ENCODE results near the gene NOS1. TPM values are rescaled to one million over a fixed set of nuclear protein-coding genes. Genes with fewer than 3 reads are reported as not detected.

The NOS1 gene
- polyA plus RNA-seq, 4 donors: under 0.01 to 0.79 (median 0.27) TPM; not detected in 1

DNA sequence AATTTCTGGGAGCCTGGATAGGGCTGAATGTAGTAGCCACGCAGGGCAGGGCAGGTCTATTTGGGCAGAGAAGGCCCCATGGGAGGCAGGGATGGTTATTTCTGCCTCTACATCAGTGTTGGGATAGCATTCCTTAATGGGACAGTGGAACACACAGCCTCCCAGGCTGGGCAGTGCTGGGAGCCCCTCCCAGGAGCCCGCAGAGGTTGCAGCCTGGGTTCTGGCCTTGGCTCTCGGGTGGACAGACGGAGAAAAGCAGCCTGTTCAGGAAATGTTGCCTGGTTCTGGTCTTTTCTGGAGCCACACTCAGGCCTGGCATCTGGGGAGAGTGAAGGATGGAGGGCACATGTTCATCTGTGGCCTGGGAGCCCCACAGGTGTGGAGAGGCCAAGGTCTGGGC, 479 bp upstream of the NOS1 start:
- no peaks in the 10 kb centered on the region for H3K4me1 ChIP-seq (ENCODE audit: control insufficient read depth in 3 of 3, insufficient read depth in 2 of 3, low read depth in 1 of 3, low read length in 2 of 3)
- WGBS, 3 donors: 32 to 63% (median 50%) methylated on average over 4 of the region's 4 CpGs
- peaks cover 6 to 61% (median 29%) of the 10 kb centered on the region in 3 donors for H3K27me3 ChIP-seq (ENCODE audit: control insufficient read depth in 3 of 3, insufficient read depth in 3 of 3, low read length in 3 of 3)
- DNase-seq (no peak), FAIRE-seq (no peak)
- H3K9me3 ChIP-seq (ENCODE audit: control insufficient read depth in 2 of 2, insufficient read depth in 1 of 2, low read depth in 1 of 2, low read length in 1 of 2): no peaks in the 10 kb centered on the region
- H3K27ac ChIP-seq (ENCODE audit: low read depth in 1 of 3, low read length in 2 of 3): no peak overlapping the region
- no peak overlapping the region for H3K4me3 ChIP-seq (ENCODE audit: low read depth in 1 of 3, low read length in 3 of 3)
- H3K36me3 ChIP-seq (ENCODE audit: control insufficient read depth in 3 of 3, insufficient read depth in 2 of 3, low read depth in 1 of 3, low read length in 3 of 3): no peaks in the 10 kb centered on the region

DNA sequence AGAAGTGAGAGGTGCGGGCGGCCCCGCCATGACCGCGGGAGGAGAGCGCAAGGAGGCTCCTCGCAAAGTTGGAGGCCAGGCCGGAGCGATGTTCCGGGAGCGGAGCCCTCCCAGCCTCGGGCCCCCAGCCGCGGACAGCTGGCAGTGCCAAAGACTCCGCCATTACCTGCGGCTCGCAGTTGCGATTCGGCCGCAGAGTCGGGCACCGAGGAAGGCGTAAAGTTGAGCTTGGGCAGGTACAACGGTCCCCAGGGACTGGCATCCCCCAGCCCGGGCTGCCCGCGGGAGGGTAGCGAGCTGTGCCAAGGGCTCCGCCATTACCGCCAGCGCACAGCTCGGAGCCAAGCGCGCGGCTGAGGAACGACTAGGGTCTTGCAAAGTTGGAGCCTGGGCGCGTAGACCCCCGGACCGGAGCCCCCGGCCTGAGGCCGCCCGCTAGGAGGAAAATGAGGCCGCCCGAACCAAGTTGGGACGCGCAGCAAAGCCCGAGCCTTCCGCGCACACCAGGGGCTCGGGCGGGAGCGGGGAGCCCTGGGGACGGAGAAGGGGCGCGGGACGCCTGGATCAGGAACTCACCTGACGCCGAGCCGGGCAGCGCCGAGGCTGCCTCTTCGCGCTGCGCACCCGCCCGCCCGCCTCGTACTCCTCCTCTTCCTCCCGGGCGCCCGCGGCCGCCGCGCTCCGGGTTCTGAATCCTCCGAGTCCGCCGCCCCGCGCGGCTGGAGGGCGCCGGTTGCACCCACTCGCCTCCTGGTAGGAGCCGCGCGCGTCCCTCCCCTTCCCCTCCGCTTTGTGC, 677 bp downstream of the NOS1 start:
- peaks cover 6 to 61% (median 29%) of the 10 kb centered on the region in 3 donors for H3K27me3 ChIP-seq (ENCODE audit: control insufficient read depth in 3 of 3, insufficient read depth in 3 of 3, low read length in 3 of 3)
- no peaks in the 10 kb centered on the region for H3K36me3 ChIP-seq (ENCODE audit: control insufficient read depth in 3 of 3, insufficient read depth in 2 of 3, low read depth in 1 of 3, low read length in 3 of 3)
- H3K27ac ChIP-seq (ENCODE audit: low read depth in 1 of 3, low read length in 2 of 3): no peak overlapping the region
- no peaks in the 10 kb centered on the region for H3K9me3 ChIP-seq (ENCODE audit: control insufficient read depth in 2 of 2, insufficient read depth in 1 of 2, low read depth in 1 of 2, low read length in 1 of 2)
- 2 to 14% (median 13%) methylated on average over 64 to 91 of the region's 91 CpGs for whole genome bisulfite sequencing, 3 donors
- no peak for DNase-seq
- FAIRE-seq: no peak
- no peak overlapping the region for H3K4me3 ChIP-seq (ENCODE audit: low read depth in 1 of 3, low read length in 3 of 3)
- no peaks in the 10 kb centered on the region for H3K4me1 ChIP-seq (ENCODE audit: control insufficient read depth in 3 of 3, insufficient read depth in 2 of 3, low read depth in 1 of 3, low read length in 2 of 3)

DNA sequence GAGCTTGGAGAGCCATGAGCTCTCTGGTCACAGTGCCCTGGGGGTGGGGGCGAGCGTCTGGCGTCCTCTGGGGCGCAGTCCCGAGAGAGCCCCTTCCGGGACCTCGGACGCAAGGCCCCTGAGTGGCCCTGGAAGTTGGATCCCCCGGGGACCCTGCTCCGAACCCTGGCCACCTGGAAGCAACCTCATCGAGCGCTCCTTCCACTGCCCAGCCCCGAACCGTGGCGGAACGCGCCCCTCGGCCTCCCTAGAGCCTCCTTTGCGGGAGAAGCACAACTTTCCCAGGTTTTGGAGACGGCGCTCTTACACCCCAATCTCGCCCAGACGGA, 1.2 kb downstream of the NOS1 start:
- Histone ChIP-seq H3K9me3 (ENCODE audit: control insufficient read depth in 2 of 2, insufficient read depth in 1 of 2, low read depth in 1 of 2, low read length in 1 of 2) (no peaks in the 10 kb centered on the region), H3K4me3 (ENCODE audit: low read depth in 1 of 3, low read length in 3 of 3) (no peak overlapping the region), H3K27me3 (ENCODE audit: control insufficient read depth in 3 of 3, insufficient read depth in 3 of 3, low read length in 3 of 3) (peaks cover 6 to 61% (median 29%) of the 10 kb centered on the region in 3 donors), H3K4me1 (ENCODE audit: control insufficient read depth in 3 of 3, insufficient read depth in 2 of 3, low read depth in 1 of 3, low read length in 2 of 3) (no peaks in the 10 kb centered on the region), H3K27ac (ENCODE audit: low read depth in 1 of 3, low read length in 2 of 3) (no peak overlapping the region), H3K36me3 (ENCODE audit: control insufficient read depth in 3 of 3, insufficient read depth in 2 of 3, low read depth in 1 of 3, low read length in 3 of 3) (no peaks in the 10 kb centered on the region)
- 5 to 11% (median 6%) methylated on average over 23 of the region's 23 CpGs for WGBS, 3 donors
- DNase-seq (no peak), FAIRE-seq (no peak)

DNA sequence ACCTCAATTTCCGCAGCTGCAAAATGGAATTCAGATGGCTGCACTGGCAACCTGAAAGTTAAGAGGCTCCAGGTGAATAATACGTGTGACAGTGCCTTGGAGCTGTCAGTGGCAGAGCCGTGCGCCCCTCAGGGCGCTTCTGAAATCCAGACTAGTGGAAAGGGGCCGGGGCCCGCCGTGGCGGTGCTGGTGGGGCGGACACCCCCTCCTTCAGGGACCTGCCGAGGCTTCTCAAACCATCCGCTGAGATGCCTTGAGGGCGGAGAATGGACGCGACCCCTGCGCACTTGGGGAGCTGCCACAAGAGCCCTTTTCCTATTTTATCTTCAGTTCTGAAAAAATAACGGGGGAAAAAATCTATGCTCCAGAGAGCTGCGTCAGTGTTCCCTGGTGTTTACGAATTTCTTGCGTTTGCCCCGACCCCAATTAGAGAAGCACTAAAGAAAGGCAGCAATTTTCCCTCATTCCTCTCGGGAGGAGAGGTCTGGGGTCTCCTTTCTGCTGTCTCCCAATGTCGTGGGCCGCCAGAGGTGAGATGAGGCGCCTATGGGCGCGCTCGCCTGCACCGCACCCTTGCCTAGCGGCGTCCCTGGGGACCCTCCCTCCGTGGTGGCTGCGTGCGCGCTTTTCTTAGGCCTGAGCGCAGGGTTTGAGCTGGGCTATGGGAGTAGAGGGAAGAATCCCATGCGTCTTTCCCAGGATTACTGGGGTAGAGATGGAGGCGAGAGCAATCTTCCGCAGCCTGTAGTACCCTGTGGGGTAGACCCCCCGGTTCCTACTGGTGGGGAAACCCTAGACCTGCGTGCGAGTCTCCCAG, 2.2 kb downstream of the NOS1 start:
- Histone ChIP-seq H3K4me1 (ENCODE audit: control insufficient read depth in 3 of 3, insufficient read depth in 2 of 3, low read depth in 1 of 3, low read length in 2 of 3) (no peaks in the 10 kb centered on the region), H3K27me3 (ENCODE audit: control insufficient read depth in 3 of 3, insufficient read depth in 3 of 3, low read length in 3 of 3) (peaks cover 6 to 56% (median 29%) of the 10 kb centered on the region in 3 donors), H3K9me3 (ENCODE audit: control insufficient read depth in 2 of 2, insufficient read depth in 1 of 2, low read depth in 1 of 2, low read length in 1 of 2) (no peaks in the 10 kb centered on the region), H3K4me3 (ENCODE audit: low read depth in 1 of 3, low read length in 3 of 3) (no peak overlapping the region), H3K36me3 (ENCODE audit: control insufficient read depth in 3 of 3, insufficient read depth in 2 of 3, low read depth in 1 of 3, low read length in 3 of 3) (no peaks in the 10 kb centered on the region), H3K27ac (ENCODE audit: low read depth in 1 of 3, low read length in 2 of 3) (no peak overlapping the region)
- FAIRE-seq (no peak), DNase-seq (no peak)
- WGBS, 3 donors: 15 to 29% (median 26%) methylated on average over 41 to 42 of the region's 42 CpGs

- Histone ChIP-seq H3K9me3 (ENCODE audit: control insufficient read depth in 2 of 2, insufficient read depth in 1 of 2, low read depth in 1 of 2, low read length in 1 of 2) (no peaks in the 10 kb centered on the region), H3K4me3 (ENCODE audit: low read depth in 1 of 3, low read length in 3 of 3) (no peak overlapping the region), H3K27ac (ENCODE audit: low read depth in 1 of 3, low read length in 2 of 3) (no peak overlapping the region), H3K36me3 (ENCODE audit: control insufficient read depth in 3 of 3, insufficient read depth in 2 of 3, low read depth in 1 of 3, low read length in 3 of 3) (no peaks in the 10 kb centered on the region), H3K4me1 (ENCODE audit: control insufficient read depth in 3 of 3, insufficient read depth in 2 of 3, low read depth in 1 of 3, low read length in 2 of 3) (no peaks in the 10 kb centered on the region), H3K27me3 (ENCODE audit: control insufficient read depth in 3 of 3, insufficient read depth in 3 of 3, low read length in 3 of 3) (peaks cover 6 to 31% (median 21%) of the 10 kb centered on the region in 3 donors)
- 14 to 16% (median 16%) methylated on average over 1 of the region's 1 CpG for WGBS, 3 donors
- FAIRE-seq (no peak), DNase-seq (no peak)
Measured at GRCh38 chr12:117356048-117356447, 5.4 kb downstream of the NOS1 start.

DNA sequence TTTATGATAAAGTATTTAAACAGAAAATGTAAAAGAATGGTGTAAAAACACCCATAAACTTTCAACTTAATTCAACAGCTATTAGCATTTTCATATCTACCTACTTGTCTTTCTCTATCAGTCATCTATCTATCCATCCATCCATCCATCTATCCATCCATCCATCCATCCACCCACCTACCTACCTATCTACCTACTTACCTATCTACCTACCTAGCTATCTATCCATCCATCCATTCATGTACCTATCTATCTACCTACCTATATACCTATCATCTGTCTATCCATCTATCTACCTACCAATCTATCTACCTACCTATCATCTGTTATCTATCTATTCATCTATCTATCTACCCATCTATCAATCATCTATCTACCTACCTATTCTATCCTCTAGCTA, 8.5 kb downstream of the NOS1 start:
- H3K4me1 ChIP-seq (ENCODE audit: control insufficient read depth in 3 of 3, insufficient read depth in 2 of 3, low read depth in 1 of 3, low read length in 2 of 3): no peaks in the 10 kb centered on the region
- no peak overlapping the region for H3K27ac ChIP-seq (ENCODE audit: low read depth in 1 of 3, low read length in 2 of 3)
- no peaks in the 10 kb centered on the region for H3K9me3 ChIP-seq (ENCODE audit: control insufficient read depth in 2 of 2, insufficient read depth in 1 of 2, low read depth in 1 of 2, low read length in 1 of 2)
- peaks cover 0 to 2% (median 0%) of the 10 kb centered on the region in 3 donors for H3K27me3 ChIP-seq (ENCODE audit: control insufficient read depth in 3 of 3, insufficient read depth in 3 of 3, low read length in 3 of 3)
- FAIRE-seq: no peak
- no peak for DNase-seq
- no peak overlapping the region for H3K4me3 ChIP-seq (ENCODE audit: low read depth in 1 of 3, low read length in 3 of 3)
- H3K36me3 ChIP-seq (ENCODE audit: control insufficient read depth in 3 of 3, insufficient read depth in 2 of 3, low read depth in 1 of 3, low read length in 3 of 3): no peaks in the 10 kb centered on the region

DNA sequence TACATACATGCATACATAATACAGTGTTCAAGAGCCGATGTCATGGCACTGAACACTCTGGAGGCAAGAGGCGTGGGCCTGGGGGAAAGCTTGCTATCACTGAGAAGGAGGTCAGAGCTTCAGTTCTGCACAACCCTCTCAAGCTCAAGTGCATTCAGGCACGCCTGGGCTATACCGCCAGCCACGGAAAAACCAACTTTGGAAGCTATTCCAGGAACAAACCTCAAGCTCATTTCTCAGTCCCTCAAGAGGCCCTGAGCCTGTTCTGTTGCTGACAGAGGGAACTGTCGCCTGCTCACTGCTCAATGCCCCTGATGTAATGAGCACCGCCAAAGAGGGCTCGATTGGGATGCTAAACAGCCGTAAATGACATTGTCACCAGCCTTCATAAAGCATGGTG, 9.2 kb downstream of the NOS1 start:
- no peak for DNase-seq
- H3K4me1 ChIP-seq (ENCODE audit: control insufficient read depth in 3 of 3, insufficient read depth in 2 of 3, low read depth in 1 of 3, low read length in 2 of 3): no peaks in the 10 kb centered on the region
- no peak for FAIRE-seq
- H3K27ac ChIP-seq (ENCODE audit: low read depth in 1 of 3, low read length in 2 of 3): no peak overlapping the region
- 68 to 75% (median 73%) methylated on average over 9 of the region's 9 CpGs for WGBS, 3 donors
- no peaks in the 10 kb centered on the region for H3K9me3 ChIP-seq (ENCODE audit: control insufficient read depth in 2 of 2, insufficient read depth in 1 of 2, low read depth in 1 of 2, low read length in 1 of 2)
- H3K36me3 ChIP-seq (ENCODE audit: control insufficient read depth in 3 of 3, insufficient read depth in 2 of 3, low read depth in 1 of 3, low read length in 3 of 3): no peaks in the 10 kb centered on the region
- no peak overlapping the region for H3K4me3 ChIP-seq (ENCODE audit: low read depth in 1 of 3, low read length in 3 of 3)
- H3K27me3 ChIP-seq (ENCODE audit: control insufficient read depth in 3 of 3, insufficient read depth in 3 of 3, low read length in 3 of 3): no peaks in the 10 kb centered on the region

DNA sequence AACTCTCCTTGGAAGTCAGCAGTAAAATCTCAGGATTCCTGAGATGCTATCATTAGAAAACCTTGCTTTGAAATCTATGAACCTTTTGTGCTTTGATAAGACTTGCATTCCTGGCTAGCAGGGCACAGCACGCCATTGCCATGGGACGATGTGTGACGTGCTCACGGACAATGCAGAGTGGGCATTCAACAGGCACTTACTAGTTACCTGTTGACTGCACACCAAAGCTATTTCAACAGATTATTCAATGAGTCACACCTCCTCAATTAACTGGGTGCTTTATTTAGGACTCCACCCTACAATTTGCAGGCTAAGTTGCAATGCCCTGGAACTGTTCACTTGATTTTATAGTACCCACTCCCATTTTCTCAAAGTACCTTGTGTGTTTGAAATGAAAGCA, 11.3 kb downstream of the NOS1 start:
- no peak for FAIRE-seq
- no peaks in the 10 kb centered on the region for H3K4me1 ChIP-seq (ENCODE audit: control insufficient read depth in 3 of 3, insufficient read depth in 2 of 3, low read depth in 1 of 3, low read length in 2 of 3)
- DNase-seq: no peak
- H3K27me3 ChIP-seq (ENCODE audit: control insufficient read depth in 3 of 3, insufficient read depth in 3 of 3, low read length in 3 of 3): no peaks in the 10 kb centered on the region
- H3K36me3 ChIP-seq (ENCODE audit: control insufficient read depth in 3 of 3, insufficient read depth in 2 of 3, low read depth in 1 of 3, low read length in 3 of 3): no peaks in the 10 kb centered on the region
- no peak overlapping the region for H3K27ac ChIP-seq (ENCODE audit: low read depth in 1 of 3, low read length in 2 of 3)
- H3K4me3 ChIP-seq (ENCODE audit: low read depth in 1 of 3, low read length in 3 of 3): no peak overlapping the region
- WGBS, 3 donors: 77 to 83% (median 83%) methylated on average over 4 of the region's 4 CpGs
- no peaks in the 10 kb centered on the region for H3K9me3 ChIP-seq (ENCODE audit: control insufficient read depth in 2 of 2, insufficient read depth in 1 of 2, low read depth in 1 of 2, low read length in 1 of 2)
